Heart right ventricle (tissue), 16 donors: ENCODE data around the gene TMCC3. TPM values are rescaled to one million over a fixed set of nuclear protein-coding genes. Genes with fewer than 3 reads are reported as not detected.

Experiments
- ATAC-seq, 8 donors: fragments of 200-7000 bp; cut with Tn5 transposase; one replicate each; pipeline ENCODE4 v1.9.1; 2020; ENCODE audit warnings: mild to moderate bottlenecking in 8 of 8, moderate library complexity in 8 of 8, moderate number of reproducible peaks in 1 of 8
- DNase-seq, 2 donors: peaks; one replicate each; pipeline ENCODE4 v3.0.0-alpha.2; 2020
- H3K27ac ChIP-seq, 10 donors: fragments of 200-600 bp; sonication (generic) in 2 of 10; one replicate each; pipeline versions ENCODE4 v1.5.0 to v1.8.0; 2020 to 2022; ENCODE audit warnings: mild to moderate bottlenecking in 3 of 10
- H3K27me3 ChIP-seq, 7 donors: fragments of 200-600 bp; one replicate each; pipeline ENCODE4 v1.8.0; 2021 to 2022; ENCODE audit warnings: mild to moderate bottlenecking in 2 of 7
- H3K36me3 ChIP-seq, 9 donors: fragments of 200-600 bp; sonication (generic) in 1 of 9; one replicate each; pipeline versions ENCODE4 v1.5.0 to v1.8.0; 2020 to 2022; ENCODE audit warnings: mild to moderate bottlenecking in 2 of 9
- H3K4me1 ChIP-seq, 9 donors: fragments of 200-600 bp; sonication (generic) in 1 of 9; one replicate each; pipeline versions ENCODE4 v1.5.0 to v1.8.0; 2020 to 2022; ENCODE audit warnings: mild to moderate bottlenecking in 4 of 9
- H3K4me3 ChIP-seq, 10 donors: fragments of 200-600 bp; sonication (generic) in 2 of 10; one replicate each; pipeline versions ENCODE4 v1.5.0 to v1.8.0; 2020 to 2022; ENCODE audit warnings: mild to moderate bottlenecking in 7 of 10, moderate library complexity in 2 of 10
- H3K9me3 ChIP-seq, 11 donors: fragments of 200-600 bp in 10 of 11; sonication (generic) in 2 of 11; one replicate each; pipeline versions ENCODE4 v1.5.0 to v1.8.0; 2013 to 2022; ENCODE audit warnings: mild to moderate bottlenecking in 2 of 11, control low read depth in 1 of 11, moderate library complexity in 1 of 11
- CTCF ChIP-seq, 9 donors: fragments of 200-600 bp; sonication (generic) in 2 of 9; IDR thresholded peaks; one replicate each; pipeline versions ENCODE4 v1.5.0 to v1.8.0; 2021 to 2022; ENCODE audit warnings: antibody characterized with exemption in 9 of 9, mild to moderate bottlenecking in 5 of 9, moderate library complexity in 1 of 9
- WGBS, 2 donors: extraction: QIAGEN DNeasy Blood & Tissue Kit; methylation state at CpG; one replicate each; pipeline ENCODE4 v1.1.7; 2013; ENCODE audit warnings: inconsistent platforms in 1 of 2; 5-methylcytosine and 5-hydroxymethylcytosine counted together
- intact Hi-C, 10 donors: fragments of 100-400 bp; cut with DNase I; formaldehyde crosslinking; loops; one replicate each; pipeline versions ENCODE4 v1.11.1 to v1.14.2; 2022
- polyA plus RNA-seq, 2 donors: library from polyadenylated mRNA; stranded (reverse); fragments of 200-250 nt; gene quantifications; one replicate each; pipeline ENCODE4 v1.2.3, GENCODE V29; 2013
- total RNA-seq, 10 donors: library from RNA; stranded (reverse); fragmentation: NEBNext Ultra II Directional in 3 of 10; extraction: Animal tissue kit (Norgen Biotek cat#: 25700) in 3 of 10; gene quantifications; one replicate each; pipeline versions ENCODE4 v1.2.1 to v1.2.4, GENCODE V29; 2021 to 2023
- donor health status: Arrhythmogenic right ventricular cardiomyopathy.
- donor health status: ischemic (EF 13 %, LVEDD 7.1; RV severe dilation, severe dysfunction).
- donor health status: healthy with polysubstance abuse.
- donor health status: DM: no; HTN: yes; CAD: no.
- donor health status: DM: no; HTN: no; CAD: no.
- donor health status: ischemic (EF 25% LVEDD 6.9; RV normal size, moderate dysfunction).
- donor health status: ischemic (EF 25% LVEDD 5.7; RV mildly dilated, moderate dysfunction).
- donor health status: healthy.
- donor health status: DM: yes; HTN: yes; CAD: no.
- donor health status: Ischemic cardiomyopathy.
- donor health status: ischemic (EF 35%, LVEDD 5.7; RV mildly dilated, moderate dysfunction).
- donor health status: nonischemic (EF 11% LVEDD 7.7; RV severe dilation, severe dysfunction).
- donor health status: DM: yes; HTN: yes; CAD: no.
- donor health status: PGD.
- donor health status: ischemic (EF 29% LVEDD 5.4; RV normal size, mild dysfunction).
- donor health status: nonischemic (EF 23%, LVEDD 6.1; RV moderate dilation, normal function).

TMCC3 gene
- total and polyA plus RNA-seq, 12 donors, result 0.88 to 7.3 (median 3.0) TPM

- Histone ChIP-seq H3K27ac (peak overlapping the region in 8 of 10 donors; percentile 31 to 76 (median 58)), H3K4me3 (no peak overlapping the region), H3K27me3 (peaks cover 0 to 4% (median 0%) of the 10 kb centered on the region in 7 donors), H3K4me1 (peaks cover 0 to 52% (median 26%) of the 10 kb centered on the region in 9 donors), H3K36me3 (no peaks in the 10 kb centered on the region), H3K9me3 (no peaks in the 10 kb centered on the region)
- DNase-seq, result peak in 1 of 2 donors; percentile 25
- 60 to 71% methylated on average over 6 of the region's 6 CpGs for WGBS, 2 donors
- intact Hi-C loops, result loop anchor here in 1 of 10 donors (10.0 kb wide), 1 partner anchor 53 kb away; no protein-coding TSS in a partner anchor
- no peak for TF ChIP-seq CTCF (IDR thresholded peaks at IDR 0.05)
- ATAC-seq, result peak in 5 of 8 donors; percentile 38 to 70 (median 55)
Observed at GRCh38 chr12:94592080-94592479, 58.3 kb downstream of the TMCC3 start.

- 89 to 90% methylated on average over 8 of the region's 8 CpGs for WGBS, 2 donors
Observed at GRCh38 chr12:94590428-94590827, 59.9 kb downstream of the TMCC3 start.

GRCh38 chr12:94589591-94590001, 60.8 kb downstream of the TMCC3 start:
- peaks cover 0 to 4% (median 0%) of the 10 kb centered on the region in 7 donors for H3K27me3 ChIP-seq
- peak overlapping the region in 1 of 10 donors; percentile 75 for H3K27ac ChIP-seq
- no peaks in the 10 kb centered on the region for H3K36me3 ChIP-seq
- intact Hi-C loops, result loop anchor here in 3 of 10 donors (5.0 to 10.0 kb wide), 4 partner anchors 33 to 65 kb away; partner anchors contain the start of gene TMCC3 (in 1 of the 3)
- ATAC-seq (no peak), DNase-seq (no peak)
- no peak for TF ChIP-seq CTCF (IDR thresholded peaks at IDR 0.05)
- peaks cover 0 to 69% (median 28%) of the 10 kb centered on the region in 9 donors for H3K4me1 ChIP-seq
- H3K4me3 ChIP-seq, result no peak overlapping the region
- WGBS, 2 donors, result 92 to 98% methylated on average over 5 of the region's 5 CpGs
- no peaks in the 10 kb centered on the region for H3K9me3 ChIP-seq

More at GRCh38 chr12:94590428-94590827, 59.9 kb downstream of the TMCC3 start:
- TF ChIP-seq CTCF (IDR thresholded peaks at IDR 0.05), result no peak
- H3K4me1 ChIP-seq, result peaks cover 0 to 68% (median 29%) of the 10 kb centered on the region in 9 donors
- no peak for ATAC-seq
- intact Hi-C loops, result loop anchor here in 1 of 10 donors (10.0 kb wide), 1 partner anchor 54 kb away; no protein-coding TSS in a partner anchor
- H3K36me3 ChIP-seq, result no peaks in the 10 kb centered on the region
- peaks cover 0 to 4% (median 0%) of the 10 kb centered on the region in 7 donors for H3K27me3 ChIP-seq
- H3K9me3 ChIP-seq, result no peaks in the 10 kb centered on the region
- no peak overlapping the region for H3K27ac ChIP-seq
- H3K4me3 ChIP-seq, result no peak overlapping the region
- DNase-seq, result no peak

GRCh38 chr12:94588346-94588745, 62.0 kb downstream of the TMCC3 start:
- peak overlapping the region; percentile 55 to 89 (median 74) for H3K27ac ChIP-seq

More at GRCh38 chr12:94588346-94588745, 62.0 kb downstream of the TMCC3 start:
- ATAC-seq (peak in 1 of 8 donors; percentile 6), DNase-seq (no peak)
- Histone ChIP-seq H3K4me1 (peaks cover 0 to 57% (median 16%) of the 10 kb centered on the region in 9 donors), H3K4me3 (no peak overlapping the region), H3K9me3 (no peaks in the 10 kb centered on the region), H3K27me3 (peaks cover 0 to 4% (median 0%) of the 10 kb centered on the region in 7 donors), H3K36me3 (no peaks in the 10 kb centered on the region)
- TF ChIP-seq CTCF (IDR thresholded peaks at IDR 0.05), result no peak
- 63% methylated on average over 4 of the region's 4 CpGs for WGBS, 2 donors
- intact Hi-C loops, result loop anchor here in 2 of 10 donors (5.0 to 10.0 kb wide), 3 partner anchors 34 to 66 kb away; partner anchors contain the start of gene TMCC3 (in 1 of the 2)
